Endothelial cell of umbilical vein (primary cell): ENCODE measurements around the gene RIOK3. TPM values are rescaled to one million over a fixed set of nuclear protein-coding genes. Genes with fewer than 3 reads are reported as not detected.

Experiments
- Bru-seq: library from RNA; stranded (reverse); fragments of 400-500 nt; gene quantifications from one replicate; lab custom pipeline; 2021; lab: Mats Ljungman, UMichigan
- BruChase-seq, 2 experiments: library from RNA; stranded (reverse); fragments of 400-500 nt; gene quantifications; one replicate each; lab custom pipeline; 2021; lab: Mats Ljungman, UMichigan
- BruUV-seq: library from RNA; stranded (reverse); fragments of 400-500 nt; replicated peaks from 2 replicates; lab custom pipeline; 2021; lab: Mats Ljungman, UMichigan
- CTCF ChIA-PET: fragments of 300-600, 350-600 bp; sonication (Branson Sonifier 250); formaldehyde crosslinking; loops from one replicate; lab custom pipeline; 2021; ENCODE audit warnings: antibody characterized with exemption, inconsistent platforms; lab: Charles Lee
- POLR2A ChIA-PET: fragments of 300-600, 350-600 bp; sonication (Branson Sonifier 250); formaldehyde crosslinking; loops from one replicate; lab custom pipeline; 2021; ENCODE audit warnings: antibody characterized with exemption, inconsistent platforms; lab: Charles Lee
- DNase-seq: peaks from one replicate; pipeline ENCODE4 v3.0.0-alpha.2; 2011; ENCODE audit warnings: low read depth, low spot score
- FAIRE-seq: peaks from 2 replicates; lab custom pipeline; 2011; peaks lifted over from hg19 to GRCh38; lab: Jason Lieb, UNC
- H2AFZ ChIP-seq: 2 replicates; pipeline ENCODE4 v1.6.0; 2012; ENCODE audit warnings: low read depth, low read length, control low read depth, inconsistent platforms
- H3K27ac ChIP-seq: 2 replicates; pipeline ENCODE4 v1.5.1; 2011; ENCODE audit warnings: low read depth, mild to moderate bottlenecking, control low read depth, low read length, moderate library complexity; ENCODE audit not compliant: insufficient read depth
- H3K27me3 ChIP-seq, 2 experiments: 2 replicates each; pipeline versions ENCODE4 v1.6.0 to v1.6.1; 2011; ENCODE audit warnings: low read length in 2 of 2, mixed read lengths in 1 of 2; ENCODE audit not compliant: control insufficient read depth in 2 of 2, insufficient read depth in 2 of 2
- H3K36me3 ChIP-seq, 2 experiments: 2 replicates in 1 of 2; 3 replicates in 1 of 2; pipeline ENCODE4 v1.5.1; 2011; ENCODE audit warnings: low read length in 2 of 2, mild to moderate bottlenecking in 1 of 2, moderate library complexity in 1 of 2; ENCODE audit not compliant: control insufficient read depth in 2 of 2, insufficient read depth in 2 of 2; ENCODE audit errors: extremely low read depth in 1 of 2
- H3K4me1 ChIP-seq: 3 replicates; pipeline ENCODE4 v1.5.1; 2011; ENCODE audit warnings: mild to moderate bottlenecking, low read length; ENCODE audit not compliant: control insufficient read depth, insufficient read depth; ENCODE audit errors: extremely low read depth
- H3K4me2 ChIP-seq: 2 replicates; pipeline ENCODE4 v1.6.1; 2011; ENCODE audit warnings: low read length, control low read depth, mixed read lengths; ENCODE audit not compliant: insufficient read depth
- H3K4me3 ChIP-seq, 3 experiments: fragments of 200-600 bp in 1 of 3; sonication (generic), shearing (Covaris generic) in 1 of 3; replicated peaks in 1 of 3; 2 replicates each; pipeline ENCODE4 v1.5.1; 2011 to 2016; ENCODE audit warnings: control low read depth in 3 of 3, low read length in 3 of 3, mild to moderate bottlenecking in 2 of 3, inconsistent platforms in 1 of 3, low read depth in 1 of 3, moderate library complexity in 1 of 3; ENCODE audit not compliant: insufficient read depth in 1 of 3
- H3K79me2 ChIP-seq: 2 replicates; pipeline ENCODE4 v1.6.0; 2012; ENCODE audit warnings: low read length, inconsistent platforms; ENCODE audit not compliant: control insufficient read depth, insufficient read depth
- H3K9ac ChIP-seq: replicated peaks from 2 replicates; pipeline ENCODE3; 2011; ENCODE audit warnings: low read length, control low read depth; ENCODE audit not compliant: insufficient read depth; ENCODE audit errors: extremely low read depth
- H3K9me1 ChIP-seq: replicated peaks from 3 replicates; pipeline ENCODE4 v1.6.0; 2011; ENCODE audit warnings: mild to moderate bottlenecking, low read length; ENCODE audit not compliant: control insufficient read depth, insufficient read depth; ENCODE audit errors: extremely low read depth
- H3K9me3 ChIP-seq: replicated peaks from 2 replicates; pipeline ENCODE4 v1.5.1; 2012; ENCODE audit warnings: low read length, inconsistent platforms; ENCODE audit not compliant: control insufficient read depth, insufficient read depth
- H4K20me1 ChIP-seq: replicated peaks from 2 replicates; pipeline ENCODE3; 2011; ENCODE audit warnings: mild to moderate bottlenecking, low read length; ENCODE audit not compliant: control insufficient read depth, insufficient read depth; ENCODE audit errors: extremely low read depth
- EZH2 ChIP-seq: IDR thresholded peaks from 2 replicates; pipeline ENCODE4 v1.6.1; 2012; ENCODE audit warnings: borderline replicate concordance, low read depth, mild to moderate bottlenecking, moderate library complexity, low read length, inconsistent platforms; ENCODE audit not compliant: severe bottlenecking
- FOS ChIP-seq: IDR thresholded peaks from 2 replicates; pipeline ENCODE4 v1.6.1; 2011; ENCODE audit warnings: mild to moderate bottlenecking, low read length, moderate library complexity, borderline replicate concordance; ENCODE audit not compliant: insufficient read depth
- GATA2 ChIP-seq: IDR thresholded peaks from 2 replicates; pipeline ENCODE4 v1.7.0; 2011; ENCODE audit warnings: low read depth, mild to moderate bottlenecking, moderate library complexity, mixed read lengths, low read length; ENCODE audit not compliant: insufficient read length, insufficient read depth
- JUN ChIP-seq: IDR thresholded peaks from 2 replicates; pipeline ENCODE4 v1.6.1; 2011; ENCODE audit warnings: borderline replicate concordance, low read depth; ENCODE audit not compliant: insufficient read length, insufficient read depth
- MYC ChIP-seq: IDR thresholded peaks from one replicate; pipeline ENCODE4 v1.6.1; 2011; ENCODE audit warnings: mild to moderate bottlenecking, low read depth, low read length
- POLR2A ChIP-seq: IDR thresholded peaks from 2 replicates; pipeline ENCODE4 v1.6.1; 2012; ENCODE audit warnings: low read depth, mild to moderate bottlenecking, control low read depth, low read length
- POLR2AphosphoS5 ChIP-seq: IDR thresholded peaks from 2 replicates; pipeline ENCODE4 v1.6.1; 2012; ENCODE audit warnings: low read depth, mild to moderate bottlenecking, control low read depth, low read length, moderate library complexity; ENCODE audit not compliant: insufficient read depth
- dilution Hi-C: fragments of 300-500 bp; cut with MboI; formaldehyde crosslinking; loops from one replicate; pipeline ENCODE4 v1.15.0; 2019; ENCODE audit warnings: low sequenced_read_pairs; ENCODE audit not compliant: extremely low pct_ligation_motif_present
- intact Hi-C: fragments of 100-400 bp; cut with micrococcal nuclease; formaldehyde crosslinking; loops from one replicate; pipeline ENCODE4 v1.10.0; 2022
- long read RNA-seq: library from polyadenylated mRNA; stranded (forward); transcript quantifications from one replicate; pipeline ENCODE4 v2.0.0, GENCODE V29; 2021
- polyA minus RNA-seq, 3 experiments: library from RNA; depleted of rRNA, polyadenylated mRNA; stranded (reverse); fragments of >200 nt; gene quantifications; 1 replicate in 1 of 3; 2 replicates in 2 of 3; pipeline ENCODE4 v1.2.3, GENCODE V29; 2011
- polyA plus RNA-seq, 4 experiments: library from polyadenylated mRNA; depleted of rRNA in 3 of 4; stranded (reverse) in 3 of 4; unstranded in 1 of 4; fragments of >200 nt; gene quantifications; 2 replicates each; pipeline versions ENCODE4 v1.2.1 to v1.2.3, GENCODE V29; 2011 to 2012; ENCODE audit warnings: missing spikeins in 1 of 4
- total RNA-seq: library from RNA; stranded (reverse); gene quantifications from 2 replicates; pipeline ENCODE4 v1.2.3, GENCODE V29; 2021
- TF ChIP-seq, protein P1 (sequence below), 2 donors: IDR thresholded peaks; 1 replicate in 1 of 2; 2 replicates in 1 of 2; pipeline ENCODE4 v1.5.1; 2011; ENCODE audit warnings: low read length in 2 of 2, mild to moderate bottlenecking in 2 of 2, moderate library complexity in 2 of 2, control low read depth in 1 of 2, inconsistent platforms in 1 of 2, low read depth in 1 of 2; ENCODE audit not compliant: insufficient read depth in 1 of 2; ENCODE audit errors: extremely low read depth in 1 of 2
- TF ChIP-seq, protein P2 (sequence below): IDR thresholded peaks from 2 replicates; pipeline ENCODE4 v1.6.1; 2011; ENCODE audit not compliant: insufficient read depth, insufficient read length

RIOK3 gene, protein sequence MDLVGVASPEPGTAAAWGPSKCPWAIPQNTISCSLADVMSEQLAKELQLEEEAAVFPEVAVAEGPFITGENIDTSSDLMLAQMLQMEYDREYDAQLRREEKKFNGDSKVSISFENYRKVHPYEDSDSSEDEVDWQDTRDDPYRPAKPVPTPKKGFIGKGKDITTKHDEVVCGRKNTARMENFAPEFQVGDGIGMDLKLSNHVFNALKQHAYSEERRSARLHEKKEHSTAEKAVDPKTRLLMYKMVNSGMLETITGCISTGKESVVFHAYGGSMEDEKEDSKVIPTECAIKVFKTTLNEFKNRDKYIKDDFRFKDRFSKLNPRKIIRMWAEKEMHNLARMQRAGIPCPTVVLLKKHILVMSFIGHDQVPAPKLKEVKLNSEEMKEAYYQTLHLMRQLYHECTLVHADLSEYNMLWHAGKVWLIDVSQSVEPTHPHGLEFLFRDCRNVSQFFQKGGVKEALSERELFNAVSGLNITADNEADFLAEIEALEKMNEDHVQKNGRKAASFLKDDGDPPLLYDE
- total RNA-seq (50.7 and 55.7 TPM in 2 replicates), polyA plus RNA-seq (12.4 and 14.8 TPM in 2 replicates), polyA minus RNA-seq (25.1 and 27.5 TPM in 2 replicates), Bru-seq, nascent RNA (percentile 86 among the genes with signal in this experiment), BruChase-seq, experiment 1, labeled RNA remaining after a 6-hour chase (percentile 94 among the genes with signal in this experiment), BruChase-seq, experiment 2, labeled RNA remaining after a 2-hour chase (percentile 91 among the genes with signal in this experiment)
- 18.1 and 19.6 TPM in 2 replicates for polyA plus RNA-seq (2011; cell fraction: cytosol; rRNA removed)
- 49.5 and 55.9 TPM in 2 replicates for polyA plus RNA-seq (2011; cell fraction: nucleus; rRNA removed)
- 40.6 and 42.5 TPM in 2 replicates for polyA plus RNA-seq (2012)
- polyA minus RNA-seq (2011; cell fraction: cytosol; rRNA and poly(A)+ RNA removed): 29.1 TPM
- polyA minus RNA-seq (2011; cell fraction: nucleus; rRNA and poly(A)+ RNA removed): 30.4 and 37.9 TPM in 2 replicates
- long read RNA-seq, full-length matches to known transcripts: 32 of 44 reads
- long read RNA-seq, partial matches to known transcripts: 3 of 44 reads
- long read RNA-seq, other reads (novel, unspliced or antisense): 9 of 44 reads

DNA sequence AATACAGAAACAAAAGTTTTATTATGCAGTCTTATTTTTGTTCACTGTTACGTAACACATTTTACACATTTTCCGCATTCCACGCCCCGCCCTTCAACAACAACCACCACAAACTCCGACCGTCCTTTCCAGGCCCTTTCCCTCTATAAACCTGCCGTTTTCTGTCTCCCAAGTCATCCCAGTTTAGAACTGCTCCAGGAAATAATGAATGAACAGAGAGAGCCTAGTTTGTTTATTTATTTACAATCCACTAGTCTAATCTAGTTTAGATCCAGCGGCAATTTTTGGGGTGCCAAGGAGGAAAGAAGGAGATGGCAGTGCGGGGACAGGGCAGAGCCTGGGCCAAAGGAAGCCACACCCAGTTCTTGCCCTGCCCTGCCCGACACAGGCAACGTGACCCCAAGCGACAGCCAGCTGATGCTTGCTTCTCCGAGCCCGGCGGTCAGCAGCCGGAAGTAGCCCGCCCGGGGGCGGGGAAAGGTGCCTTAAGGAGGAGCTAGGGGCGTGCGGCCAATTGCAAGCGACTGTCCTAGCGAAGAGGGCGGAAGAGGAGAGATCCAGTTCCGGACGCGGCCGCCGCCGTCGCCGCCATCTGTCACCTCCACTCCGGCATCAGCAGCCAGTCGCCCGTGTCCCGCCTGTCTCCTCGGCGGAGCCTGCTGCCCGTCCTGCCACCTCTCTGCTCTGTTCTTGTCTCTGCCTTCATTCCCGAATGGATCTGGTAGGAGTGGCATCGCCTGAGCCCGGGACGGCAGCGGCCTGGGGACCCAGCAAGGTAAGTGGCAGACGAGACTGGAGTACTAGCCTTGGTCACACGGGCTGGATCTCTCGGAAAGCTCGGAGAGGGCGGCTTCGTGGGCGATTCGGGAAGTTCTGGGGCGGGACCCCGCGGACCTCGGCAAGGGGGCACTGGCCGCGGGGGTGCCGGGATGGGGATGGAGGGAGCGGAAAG lies at the start of gene RIOK3:
Gene RIOK3, plus strand, starts transcription at position 560 of the 952 bp plus-strand sequence. Its CDS starts 153 bp downstream, at position 713.
- Histone ChIP-seq H3K27ac (peak within 1 kb of the TSS; percentile 81), H3K27me3 (no peaks in the 10 kb centered on the region), H3K36me3 (no peaks in the 10 kb centered on the region), H3K4me2 (peak within 1 kb of the TSS; percentile 85), H3K79me2 (peaks cover 46% of the 10 kb centered on the region), H3K9ac (peak within 1 kb of the TSS; percentile 85), H3K9me1 (no peaks in the 10 kb centered on the region), H3K4me3 (peak within 1 kb of the TSS; percentile 61 to 80 (median 79)), H3K4me1 (peaks cover 14% of the 10 kb centered on the region), H2AFZ (peak within 1 kb of the TSS; percentile 80), H3K9me3 (no peaks in the 10 kb centered on the region), H4K20me1 (no peaks in the 10 kb centered on the region)
- DNase-seq (peak; percentile 94), FAIRE-seq (peak; percentile 92)
- dilution Hi-C loops (no loop called here), intact Hi-C loops (loop anchor here (2.0 to 5.0 kb wide), 2 partner anchors 16 to 316 kb away; partner anchors contain the start of gene CABLES1)
- ChIA-PET POLR2A (interaction anchor here (1.0 kb wide), 1 partner anchor 10 kb away, joined by 5 read pairs; no protein-coding TSS in a partner anchor), CTCF (interaction anchor here (0.9 to 2.2 kb wide), 7 partner anchors 15 to 421 kb away, joined by 3 to 11 read pairs (median 5); a partner anchor contains a TSS)
- TSS peak; percentile 76 for BruUV-seq
- TF ChIP-seq JUN: no peak
- TF ChIP-seq GATA2: no peak
- TF ChIP-seq, protein P1, sequence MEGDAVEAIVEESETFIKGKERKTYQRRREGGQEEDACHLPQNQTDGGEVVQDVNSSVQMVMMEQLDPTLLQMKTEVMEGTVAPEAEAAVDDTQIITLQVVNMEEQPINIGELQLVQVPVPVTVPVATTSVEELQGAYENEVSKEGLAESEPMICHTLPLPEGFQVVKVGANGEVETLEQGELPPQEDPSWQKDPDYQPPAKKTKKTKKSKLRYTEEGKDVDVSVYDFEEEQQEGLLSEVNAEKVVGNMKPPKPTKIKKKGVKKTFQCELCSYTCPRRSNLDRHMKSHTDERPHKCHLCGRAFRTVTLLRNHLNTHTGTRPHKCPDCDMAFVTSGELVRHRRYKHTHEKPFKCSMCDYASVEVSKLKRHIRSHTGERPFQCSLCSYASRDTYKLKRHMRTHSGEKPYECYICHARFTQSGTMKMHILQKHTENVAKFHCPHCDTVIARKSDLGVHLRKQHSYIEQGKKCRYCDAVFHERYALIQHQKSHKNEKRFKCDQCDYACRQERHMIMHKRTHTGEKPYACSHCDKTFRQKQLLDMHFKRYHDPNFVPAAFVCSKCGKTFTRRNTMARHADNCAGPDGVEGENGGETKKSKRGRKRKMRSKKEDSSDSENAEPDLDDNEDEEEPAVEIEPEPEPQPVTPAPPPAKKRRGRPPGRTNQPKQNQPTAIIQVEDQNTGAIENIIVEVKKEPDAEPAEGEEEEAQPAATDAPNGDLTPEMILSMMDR (IDR thresholded peaks at IDR 0.05; ENCODE audit: extremely low read depth in 1 of 2, insufficient read depth in 1 of 2, low read depth in 1 of 2, low read length in 2 of 2): no peak
- no peak for TF ChIP-seq MYC
- TF ChIP-seq POLR2AphosphoS5: peak; percentile 68
- no peak for TF ChIP-seq FOS
- TF ChIP-seq POLR2A: peak; percentile 62
- TF ChIP-seq EZH2: no peak
- TF ChIP-seq, protein P2, sequence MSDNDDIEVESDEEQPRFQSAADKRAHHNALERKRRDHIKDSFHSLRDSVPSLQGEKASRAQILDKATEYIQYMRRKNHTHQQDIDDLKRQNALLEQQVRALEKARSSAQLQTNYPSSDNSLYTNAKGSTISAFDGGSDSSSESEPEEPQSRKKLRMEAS: no peak
